H1 (cell line): ENCODE results near the gene MEN1. TPM values are rescaled to one million over a fixed set of nuclear protein-coding genes. Genes with fewer than 3 reads are reported as not detected.
A peak's percentile ranks its signal among the peaks of the same experiment; 100 is the strongest.

Experiments used
- CTCF ChIA-PET: fragments of 300-600 bp; sonication (Branson Sonifier 250); formaldehyde crosslinking; loops from one replicate; lab custom pipeline; 2021; ENCODE audit not compliant: partially characterized antibody; lab: Charles Lee
- POLR2A ChIA-PET: fragments of 300-600 bp; sonication (Branson Sonifier 250); formaldehyde crosslinking; loops from one replicate; lab custom pipeline; 2021; ENCODE audit warnings: inconsistent platforms; ENCODE audit not compliant: partially characterized antibody; lab: Charles Lee
- DNase-seq, 2 experiments: peaks; one replicate each; pipeline versions ENCODE4 v3.0.0 to v3.0.0-alpha.2; 2010 to 2022; ENCODE audit warnings: low spot score in 2 of 2, low read depth in 1 of 2, mixed read lengths in 1 of 2
- FAIRE-seq: peaks from 2 replicates; lab custom pipeline; 2011; peaks lifted over from hg19 to GRCh38; lab: Jason Lieb, UNC
- H2AFZ ChIP-seq: 2 replicates; pipeline ENCODE4 v1.8.1; 2012; ENCODE audit warnings: low read length, inconsistent platforms
- H2AK5ac ChIP-seq: 2 replicates; pipeline ENCODE4 v1.6.1; 2013; ENCODE audit warnings: low read depth, low read length
- H2BK120ac ChIP-seq: replicated peaks from 2 replicates; pipeline ENCODE3; 2013; ENCODE audit warnings: low read depth, low read length, inconsistent platforms
- H2BK12ac ChIP-seq: 2 replicates; pipeline ENCODE4 v1.6.1; 2013; ENCODE audit warnings: low read depth, low read length
- H2BK15ac ChIP-seq: 2 replicates; pipeline ENCODE4 v1.6.1; 2013; ENCODE audit warnings: low read length
- H2BK20ac ChIP-seq: 2 replicates; pipeline ENCODE4 v1.6.1; 2013; ENCODE audit warnings: low read length
- H2BK5ac ChIP-seq: 2 replicates; pipeline ENCODE4 v1.6.1; 2013; ENCODE audit warnings: low read depth, low read length
- H3K14ac ChIP-seq: 2 replicates; pipeline ENCODE4 v1.6.1; 2013; ENCODE audit warnings: inconsistent platforms; ENCODE audit not compliant: insufficient read length
- H3K18ac ChIP-seq: 2 replicates; pipeline ENCODE4 v1.6.1; 2013; ENCODE audit warnings: low read length; ENCODE audit errors: extremely low read depth
- H3K23ac ChIP-seq: 2 replicates; pipeline ENCODE4 v1.6.1; 2013; ENCODE audit warnings: inconsistent platforms; ENCODE audit not compliant: insufficient read length
- H3K23me2 ChIP-seq: 2 replicates; pipeline ENCODE4 v1.6.1; 2013; ENCODE audit warnings: low read depth, low read length
- H3K27ac ChIP-seq: 2 replicates; pipeline ENCODE4 v1.6.1; 2011; ENCODE audit warnings: low read depth, low read length, inconsistent platforms
- H3K27me3 ChIP-seq, 4 experiments: replicated peaks in 1 of 4; 1 replicate in 1 of 4; 2 replicates in 3 of 4; pipeline versions ENCODE4 v1.6.1 to v1.8.1; 2011 to 2013; ENCODE audit warnings: low read length in 3 of 4, mild to moderate bottlenecking in 3 of 4, inconsistent platforms in 2 of 4, mixed read lengths in 2 of 4, moderate library complexity in 1 of 4; ENCODE audit not compliant: control insufficient read depth in 3 of 4, insufficient read depth in 3 of 4; ENCODE audit errors: extremely low read depth in 1 of 4
- H3K36me3 ChIP-seq, 4 experiments: 2 replicates each; pipeline versions ENCODE4 v1.6.1 to v1.8.1; 2011 to 2013; ENCODE audit warnings: mild to moderate bottlenecking in 4 of 4, low read length in 3 of 4, moderate library complexity in 2 of 4, control low read depth in 1 of 4, inconsistent platforms in 1 of 4; ENCODE audit not compliant: insufficient read depth in 4 of 4, control insufficient read depth in 2 of 4
- H3K4ac ChIP-seq: replicated peaks from 2 replicates; pipeline ENCODE3; 2013; ENCODE audit warnings: low read length, low read depth, mixed read lengths, inconsistent platforms; ENCODE audit not compliant: insufficient read length
- H3K4me1 ChIP-seq, 4 experiments: replicated peaks in 1 of 4; 1 replicate in 1 of 4; 2 replicates in 3 of 4; pipeline versions ENCODE4 v1.6.1 to v1.8.1; 2011 to 2013; ENCODE audit warnings: low read length in 3 of 4, inconsistent platforms in 2 of 4, mixed read lengths in 1 of 4; ENCODE audit not compliant: insufficient read depth in 4 of 4, control insufficient read depth in 3 of 4
- H3K4me2 ChIP-seq, 2 experiments: 2 replicates each; pipeline versions ENCODE4 v1.6.1 to v1.8.1; 2011 to 2013; ENCODE audit warnings: low read depth in 2 of 2, low read length in 2 of 2, control low read depth in 1 of 2, inconsistent platforms in 1 of 2, mild to moderate bottlenecking in 1 of 2; ENCODE audit not compliant: insufficient read depth in 1 of 2
- H3K4me3 ChIP-seq, 4 experiments: fragments of 200-600, 300-600 bp in 1 of 4; sonication (generic), shearing (Covaris generic), sonication (Bioruptor Twin) in 1 of 4; 2 replicates each; pipeline versions ENCODE4 v1.5.1 to v1.8.1; 2011 to 2016; ENCODE audit warnings: low read length in 4 of 4, low read depth in 3 of 4, control low read depth in 2 of 4, inconsistent platforms in 2 of 4, mild to moderate bottlenecking in 2 of 4, mixed read lengths in 1 of 4, moderate library complexity in 1 of 4; ENCODE audit not compliant: insufficient read depth in 2 of 4; ENCODE audit errors: extremely low read depth in 1 of 4
- H3K56ac ChIP-seq: replicated peaks from 2 replicates; pipeline ENCODE3; 2013; ENCODE audit warnings: low read depth, mild to moderate bottlenecking, mixed read lengths, low read length, inconsistent platforms; ENCODE audit not compliant: insufficient read length
- H3K79me1 ChIP-seq: 2 replicates; pipeline ENCODE4 v1.6.1; 2013; ENCODE audit warnings: low read depth, low read length, control low read depth
- H3K79me2 ChIP-seq, 2 experiments: 2 replicates each; pipeline versions ENCODE4 v1.6.1 to v1.8.1; 2012 to 2013; ENCODE audit warnings: low read length in 2 of 2, mild to moderate bottlenecking in 2 of 2, inconsistent platforms in 1 of 2; ENCODE audit not compliant: insufficient read depth in 2 of 2, control insufficient read depth in 1 of 2
- H3K9ac ChIP-seq, 4 experiments: replicated peaks in 1 of 4; 1 replicate in 1 of 4; 2 replicates in 3 of 4; pipeline versions ENCODE4 v1.6.1 to v1.8.1; 2011 to 2013; ENCODE audit warnings: low read depth in 3 of 4, low read length in 3 of 4, control low read depth in 2 of 4, mild to moderate bottlenecking in 2 of 4, moderate library complexity in 2 of 4, inconsistent platforms in 1 of 4; ENCODE audit errors: extremely low read depth in 1 of 4
- H3K9me3 ChIP-seq, 2 experiments: 2 replicates each; pipeline versions ENCODE4 v1.6.1 to v1.8.1; 2012 to 2013; ENCODE audit warnings: mild to moderate bottlenecking in 2 of 2, moderate library complexity in 2 of 2, control low read depth in 1 of 2, inconsistent platforms in 1 of 2, low read depth in 1 of 2, low read length in 1 of 2, mixed read lengths in 1 of 2; ENCODE audit not compliant: insufficient read depth in 2 of 2
- H4K20me1 ChIP-seq, 2 experiments: replicated peaks in 1 of 2; 2 replicates each; pipeline versions ENCODE3 to v1.8.1; 2011 to 2013; ENCODE audit warnings: inconsistent platforms in 2 of 2, low read length in 2 of 2, mild to moderate bottlenecking in 1 of 2; ENCODE audit not compliant: insufficient read depth in 2 of 2, control insufficient read depth in 1 of 2
- H4K5ac ChIP-seq: 2 replicates; pipeline ENCODE4 v1.6.1; 2013; ENCODE audit warnings: low read length, low read depth, mixed read lengths, inconsistent platforms; ENCODE audit not compliant: insufficient read length
- H4K8ac ChIP-seq: 2 replicates; pipeline ENCODE4 v1.8.0; 2013; ENCODE audit warnings: mild to moderate bottlenecking, moderate library complexity, low read length, inconsistent platforms; ENCODE audit not compliant: insufficient read depth; ENCODE audit errors: extremely low read depth
- H4K91ac ChIP-seq: replicated peaks from 2 replicates; pipeline ENCODE3; 2013; ENCODE audit warnings: low read length, mixed read lengths, inconsistent platforms; ENCODE audit not compliant: insufficient read length
- ATF3 ChIP-seq: IDR thresholded peaks from 2 replicates; pipeline ENCODE4 v1.6.1; 2011; ENCODE audit warnings: low read depth, mild to moderate bottlenecking, low read length; ENCODE audit not compliant: insufficient read depth
- BACH1 ChIP-seq: IDR thresholded peaks from 2 replicates; pipeline ENCODE4 v1.6.1; 2012; ENCODE audit warnings: low read length, improper control_type of control experiment
- BRCA1 ChIP-seq: IDR thresholded peaks from 2 replicates; pipeline ENCODE4 v1.6.1; 2012; ENCODE audit warnings: low read depth, low read length, improper control_type of control experiment
- CEBPB ChIP-seq: IDR thresholded peaks from 2 replicates; pipeline ENCODE4 v1.6.1; 2012; ENCODE audit warnings: low read depth, low read length
- CREB1 ChIP-seq: IDR thresholded peaks from 2 replicates; pipeline ENCODE4 v1.6.1; 2012; ENCODE audit warnings: inconsistent platforms
- GABPA ChIP-seq: IDR thresholded peaks from 2 replicates; pipeline ENCODE4 v1.6.1; 2011; ENCODE audit warnings: mild to moderate bottlenecking, low read length, moderate library complexity, borderline replicate concordance; ENCODE audit not compliant: insufficient read depth
- GTF2F1 ChIP-seq: IDR thresholded peaks from 2 replicates; pipeline ENCODE4 v1.6.1; 2012; ENCODE audit warnings: low read depth, low read length, improper control_type of control experiment, borderline replicate concordance
- JUN ChIP-seq: IDR thresholded peaks from 2 replicates; pipeline ENCODE4 v1.6.1; 2011; ENCODE audit warnings: low read depth, mild to moderate bottlenecking, improper control_type of control experiment, low read length
- POLR2AphosphoS5 ChIP-seq: IDR thresholded peaks from 2 replicates; pipeline ENCODE4 v1.6.1; 2011; ENCODE audit warnings: low read depth, low read length
- SIRT6 ChIP-seq: IDR thresholded peaks from one replicate; pipeline ENCODE4 v1.7.1; 2012; ENCODE audit warnings: low read length, inconsistent platforms
- TAF1 ChIP-seq: IDR thresholded peaks from 2 replicates; pipeline ENCODE4 v1.6.1; 2011; ENCODE audit warnings: mild to moderate bottlenecking, low read depth, low read length
- WGBS, 2 experiments: shearing (Covaris generic) in 1 of 2; methylation state at CpG; one replicate each; pipeline versions ENCODE4 v1.1.6 to v1.1.7; 2013 to 2015; ENCODE audit warnings: low lambda C conversion rate in 2 of 2, mixed read lengths in 2 of 2, inconsistent platforms in 1 of 2, low coverage in 1 of 2, missing lambda C conversion rate in 1 of 2; ENCODE audit not compliant: insufficient replicate concordance in 2 of 2, insufficient coverage in 1 of 2, insufficient read length in 1 of 2; ENCODE audit errors: extremely low coverage in 1 of 2, missing lambda C conversion rate in 1 of 2; 5-methylcytosine and 5-hydroxymethylcytosine counted together
- polyA plus RNA-seq, 7 experiments: library from polyadenylated mRNA; depleted of rRNA in 3 of 7; stranded (reverse) in 5 of 7; unstranded in 2 of 7; fragments of >200 nt in 5 of 7; fragments of 200-250 nt in 2 of 7; gene quantifications; 1 replicate in 5 of 7; 2 replicates in 1 of 7; 4 replicates in 1 of 7; pipeline versions ENCODE4 v1.2.1 to v1.2.3, GENCODE V29; 2011 to 2013; ENCODE audit warnings: missing spikeins in 2 of 7, mixed read lengths in 2 of 7
- total RNA-seq: library from RNA; stranded (reverse); fragmentation: NEBNext Ultra II Directional; extraction: Animal tissue kit (Norgen Biotek cat#: 25700); gene quantifications from 2 replicates; pipeline ENCODE4 v1.2.1, GENCODE V29; 2021

The MEN1 gene
- total and polyA plus RNA-seq, 2 of the 8 experiments (the other 6 are each of a cell fraction or from before 2014, with no cell fraction given): 47.2 to 56.3 TPM

DNA sequence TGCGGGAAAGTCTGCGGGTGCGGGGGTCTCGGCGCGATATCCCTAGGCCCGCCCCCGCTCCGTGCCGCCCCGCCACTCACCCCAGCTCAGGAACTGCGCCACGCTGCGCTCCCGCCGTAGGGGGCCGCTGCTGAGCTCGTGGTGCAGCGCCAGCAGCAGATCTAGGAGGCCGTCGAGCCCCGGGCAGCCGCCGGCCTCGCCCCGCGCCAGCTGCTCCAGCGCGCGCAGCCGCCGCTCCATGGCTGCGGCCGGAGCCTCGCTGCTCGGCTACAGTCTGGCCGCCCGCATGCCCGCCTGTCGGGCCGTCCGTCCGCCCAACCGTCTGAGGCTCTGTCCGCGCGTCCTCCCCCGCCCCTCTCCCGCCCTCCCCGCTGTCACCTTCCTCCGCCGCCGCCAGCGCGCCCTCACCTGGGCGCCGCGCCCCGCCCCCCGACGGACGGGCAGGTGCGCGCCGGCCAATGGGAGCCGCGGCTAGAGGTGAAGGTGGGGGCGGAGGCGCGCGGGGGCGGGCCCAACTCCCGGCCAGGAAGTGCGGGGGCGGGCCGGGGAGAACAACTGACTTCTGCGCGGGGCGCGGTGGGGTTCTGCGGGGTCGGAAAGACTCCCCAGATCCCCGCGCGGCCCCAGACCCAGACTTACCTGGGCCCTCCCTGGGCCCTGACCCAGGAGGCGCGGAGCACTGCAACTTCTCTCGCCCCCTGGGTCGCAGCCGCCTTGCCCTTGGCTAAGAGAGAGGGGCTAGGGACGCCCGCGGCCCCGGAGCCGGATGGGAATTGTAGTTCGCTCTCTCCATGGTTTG lies 34.2 kb upstream of the MEN1 start, which contains the start of gene CDC42BPG:
Gene CDC42BPG (minus strand): TSS at position 324 of the 799 bp plus-strand sequence. CDS start 84 bp downstream, at position 240.
- Histone ChIP-seq H3K14ac (no peak within 1 kb of the TSS), H3K4me3 (peak within 1 kb of the TSS; percentile 71 to 94 (median 76)), H2BK12ac (peak within 1 kb of the TSS; percentile 75; the same call in 1 of the 2 replicates), H4K8ac (peak within 1 kb of the TSS; percentile 17), H2BK15ac (peak within 1 kb of the TSS; percentile 75; the same call in 1 of the 2 replicates), H3K27ac (peak within 1 kb of the TSS; percentile 75; the same call in 1 of the 2 replicates), H3K79me1 (no peaks in the 10 kb centered on the region; the same call in 1 of the 2 replicates), H3K4me2 (peak within 1 kb of the TSS; percentile 84 to 91), H2BK20ac (0 out of 2 replicates have a peak within 1 kb of the TSS, but pooled peaks have one; percentile 34), H3K4ac (peak within 1 kb of the TSS; percentile 40), H3K9me3 (no peaks in the 10 kb centered on the region), H2BK120ac (no peak within 1 kb of the TSS), H3K23ac (no peak within 1 kb of the TSS), H2AFZ (no peak within 1 kb of the TSS), H4K5ac (peak within 1 kb of the TSS; percentile 77), H3K18ac (peak within 1 kb of the TSS; percentile 93), H3K36me3 (peaks cover 0 to 2% (median under 1%) of the 10 kb centered on the region in 4 experiments; a peak in 2 of 8 replicates), H2BK5ac (peak within 1 kb of the TSS; percentile 82; the same call in 1 of the 2 replicates), H3K4me1 (peaks cover 0 to 35% (median 23%) of the 10 kb centered on the region in 4 experiments; a peak in 6 of 7 replicates), H3K27me3 (no peaks in the 10 kb centered on the region), H3K56ac (peak within 1 kb of the TSS; percentile 78), H3K79me2 (peaks cover 0 to 3% of the 10 kb centered on the region in 2 experiments; a peak in 1 of 4 replicates), H4K20me1 (peaks cover 0 to 2% of the 10 kb centered on the region in 2 experiments), H3K9ac (peak within 1 kb of the TSS in 2 of 4 experiments; percentile 37 to 39; a peak in 4 of 7 replicates), H3K23me2 (peaks cover 9% of the 10 kb centered on the region), H2AK5ac (no peak within 1 kb of the TSS), H4K91ac (peak within 1 kb of the TSS; percentile 88)
- no peak for FAIRE-seq
- ChIA-PET CTCF (interaction anchor here (0.6 to 32.3 kb wide), 7 partner anchors 30 to 168 kb away, joined by 3 to 1058 read pairs (median 7); partner anchors contain the start of genes ARL2, EHD1 and MEN1), POLR2A (interaction anchor here (0.6 to 3.1 kb wide), 3 partner anchors 34 to 67 kb away, joined by 3 to 13 read pairs (median 3); partner anchors contain the start of genes MEN1 and SF1)
- peak in 1 of 2 experiments; percentile 90 for DNase-seq
- WGBS, 2 experiments: 1% methylated on average over 50 of the region's 96 CpGs; no CpG with 5 or more reads in 1 of the 2 experiments
- no peak for TF ChIP-seq GTF2F1
- no peak for TF ChIP-seq JUN
- TF ChIP-seq POLR2AphosphoS5: no peak
- no peak for TF ChIP-seq ATF3
- TF ChIP-seq BRCA1: no peak
- no peak for TF ChIP-seq BACH1
- TF ChIP-seq CEBPB: no peak
- TF ChIP-seq TAF1: no peak
- no peak for TF ChIP-seq GABPA
- 0 out of 2 replicates have a peak, but pooled peaks have one; percentile 32 for TF ChIP-seq CREB1
- TF ChIP-seq SIRT6: no peak
